Panc1 (cell line): ENCODE measurements around the gene LSM14A. TPM values are rescaled to one million over a fixed set of nuclear protein-coding genes. Genes with fewer than 3 reads are reported as not detected.

Experiments
- ATAC-seq: fragments of 200-7000 bp; cut with Tn5 transposase; 2 replicates; pipeline ENCODE4 v1.9.1; 2020; ENCODE audit warnings: mild to moderate bottlenecking, moderate library complexity
- BruUV-seq: library from RNA; stranded (reverse); fragments of 400-500 nt; replicated peaks from 2 replicates; lab custom pipeline; 2021; lab: Mats Ljungman, UMichigan
- CTCF ChIA-PET: fragments of 300-600 bp; sonication (Branson Sonifier 250); formaldehyde crosslinking; loops from one replicate; lab custom pipeline; 2022; ENCODE audit warnings: antibody characterized with exemption; lab: Charles Lee
- POLR2A ChIA-PET: fragments of 300-600 bp; sonication (Branson Sonifier 250); formaldehyde crosslinking; loops from one replicate; lab custom pipeline; 2022; ENCODE audit warnings: antibody characterized with exemption; lab: Charles Lee
- DNase-seq: peaks from one replicate; pipeline ENCODE4 v3.0.0-alpha.2; 2010; ENCODE audit warnings: low read depth, low spot score
- H3K27ac ChIP-seq: 2 replicates; pipeline ENCODE4 v1.5.1; 2011; ENCODE audit warnings: mild to moderate bottlenecking, low read length, inconsistent platforms
- H3K27me3 ChIP-seq: fragments of 200-500 bp; sonication (Bioruptor generic); 2 replicates; pipeline ENCODE4 v1.6.0; 2014; ENCODE audit warnings: low read length, inconsistent platforms; ENCODE audit not compliant: control insufficient read depth, insufficient read depth
- H3K36me3 ChIP-seq: fragments of 200-500 bp; sonication (Bioruptor generic); 2 replicates; pipeline ENCODE4 v1.5.1; 2014; ENCODE audit warnings: inconsistent platforms, mild to moderate bottlenecking, low read length, moderate library complexity; ENCODE audit not compliant: control insufficient read depth, insufficient read depth
- H3K4me1 ChIP-seq: 2 replicates; pipeline ENCODE4 v1.5.1; 2011; ENCODE audit warnings: inconsistent platforms, mild to moderate bottlenecking, low read length, moderate library complexity; ENCODE audit not compliant: control insufficient read depth, insufficient read depth
- H3K4me3 ChIP-seq, 2 experiments: 2 replicates each; pipeline ENCODE4 v1.5.1; 2011 to 2012; ENCODE audit warnings: low read depth in 2 of 2, low read length in 2 of 2, mild to moderate bottlenecking in 2 of 2, inconsistent platforms in 1 of 2, moderate library complexity in 1 of 2
- H3K9me3 ChIP-seq: fragments of 200-500 bp; sonication (Bioruptor generic); 2 replicates; pipeline ENCODE4 v1.5.1; 2014; ENCODE audit warnings: low read depth, mild to moderate bottlenecking, inconsistent platforms, low read length, moderate library complexity; ENCODE audit not compliant: control insufficient read depth, insufficient read depth
- POLR2AphosphoS5 ChIP-seq: IDR thresholded peaks from 2 replicates; pipeline ENCODE4 v1.6.1; 2012; ENCODE audit warnings: mild to moderate bottlenecking, low read depth, low read length, moderate library complexity
- SIN3A ChIP-seq: IDR thresholded peaks from 2 replicates; pipeline ENCODE4 v1.6.1; 2012; ENCODE audit warnings: low read depth, mild to moderate bottlenecking, low read length, moderate library complexity, borderline replicate concordance; ENCODE audit not compliant: insufficient read depth
- TCF7L2 ChIP-seq: IDR thresholded peaks from 2 replicates; pipeline ENCODE4 v1.6.1; 2011; ENCODE audit warnings: mild to moderate bottlenecking, low read depth, low read length, inconsistent platforms
- in situ Hi-C: cut with HindIII; loops from 2 replicates; pipeline ENCODE4 v1.10.0; 2016; ENCODE audit warnings: low sequenced_read_pairs, low pct_unique_long_range_greater_than_20kb
- intact Hi-C: fragments of 100-400 bp; cut with micrococcal nuclease; formaldehyde crosslinking; loops from one replicate; pipeline ENCODE4 v1.10.0; 2022; ENCODE audit not compliant: unreplicated experiment
- total RNA-seq: library from RNA; stranded (reverse); gene quantifications from one replicate; pipeline ENCODE4 v1.2.1, GENCODE V29; 2021; ENCODE audit not compliant: unreplicated experiment
- TF ChIP-seq, protein P1 (sequence below), 2 experiments: IDR thresholded peaks; 2 replicates each; pipeline ENCODE4 v1.6.1; 2011 to 2012; ENCODE audit warnings: low read depth in 2 of 2, control low read depth in 1 of 2, low read length in 1 of 2, mild to moderate bottlenecking in 1 of 2, moderate library complexity in 1 of 2; ENCODE audit not compliant: insufficient read depth in 1 of 2
- TF ChIP-seq, protein P2 (sequence below): fragments of 450-650 bp; IDR thresholded peaks from 2 replicates; pipeline ENCODE4 v1.5.1; 2017; ENCODE audit warnings: mild to moderate bottlenecking

Gene LSM14A
- total RNA-seq, 1 experiment from 2014 or later, result 152 TPM

DNA sequence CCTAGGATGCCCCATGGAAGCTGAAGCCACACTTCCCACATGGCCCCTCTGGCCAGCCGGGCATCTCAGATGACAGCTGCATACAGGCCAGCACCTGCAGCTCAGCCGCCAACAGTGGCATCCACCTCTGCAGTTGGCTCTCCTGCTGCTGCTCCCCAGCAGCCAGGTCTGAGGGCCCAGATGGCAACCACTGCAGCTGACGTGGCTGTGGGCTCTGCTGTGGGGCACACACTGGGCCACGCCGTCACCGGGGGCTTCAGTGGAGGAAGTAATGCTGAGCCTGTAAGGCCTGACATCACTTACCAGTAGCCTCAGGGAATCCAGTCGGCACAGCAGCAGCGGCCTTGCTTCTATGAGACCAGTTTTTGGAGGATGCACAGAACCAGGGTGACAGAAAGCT lies 45.3 kb upstream of the LSM14A start:
- POLR2A ChIA-PET, result no interaction called here
- ATAC-seq, result no peak
- BruUV-seq, result no TSS peak

DNA sequence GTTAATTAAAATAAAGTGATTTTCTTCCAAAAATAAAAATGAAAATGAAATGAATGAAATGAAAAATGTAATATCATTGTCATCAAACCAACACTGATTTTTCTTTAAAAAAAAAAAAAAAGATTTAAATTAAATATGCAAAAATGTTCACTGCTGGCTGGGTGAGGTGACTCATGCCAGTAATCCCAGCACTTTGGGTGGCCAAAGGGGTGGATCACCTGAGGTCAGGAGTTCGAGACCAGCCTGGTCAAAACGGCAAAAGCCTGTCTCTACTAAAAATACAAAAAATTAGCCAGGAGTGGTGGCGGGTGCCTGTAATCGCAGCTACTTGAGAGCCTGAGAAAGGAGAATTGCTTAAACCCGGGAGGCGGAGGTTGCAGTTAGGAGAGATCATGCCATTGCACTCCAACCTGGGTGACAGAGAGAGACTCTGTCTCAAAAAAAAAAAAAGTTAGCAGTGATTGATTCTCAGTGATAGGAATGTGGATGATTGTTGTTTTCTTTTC lies 44.6 kb upstream of the LSM14A start:
- no peaks in the 10 kb centered on the region for H3K36me3 ChIP-seq
- no peak overlapping the region for H3K27ac ChIP-seq
- ATAC-seq (no peak), DNase-seq (no peak)
- intact Hi-C loops, result no loop called here
- no peaks in the 10 kb centered on the region for H3K4me1 ChIP-seq
- in situ Hi-C loops, result no loop called here
- H3K4me3 ChIP-seq, result no peak overlapping the region
- H3K9me3 ChIP-seq, result no peaks in the 10 kb centered on the region
- no peaks in the 10 kb centered on the region; the same call in 1 of the 2 replicates for H3K27me3 ChIP-seq
- no TSS peak for BruUV-seq
- ChIA-PET POLR2A (interaction anchor here (0.7 kb wide), 1 partner anchor 135 kb away, joined by 8 read pairs; no protein-coding TSS in a partner anchor), CTCF (interaction anchor here (0.7 to 1.6 kb wide), 3 partner anchors 21 to 333 kb away, joined by 3 to 5 read pairs (median 4); no protein-coding TSS in a partner anchor)
- TF ChIP-seq TCF7L2, result no peak
- TF ChIP-seq, protein P1, sequence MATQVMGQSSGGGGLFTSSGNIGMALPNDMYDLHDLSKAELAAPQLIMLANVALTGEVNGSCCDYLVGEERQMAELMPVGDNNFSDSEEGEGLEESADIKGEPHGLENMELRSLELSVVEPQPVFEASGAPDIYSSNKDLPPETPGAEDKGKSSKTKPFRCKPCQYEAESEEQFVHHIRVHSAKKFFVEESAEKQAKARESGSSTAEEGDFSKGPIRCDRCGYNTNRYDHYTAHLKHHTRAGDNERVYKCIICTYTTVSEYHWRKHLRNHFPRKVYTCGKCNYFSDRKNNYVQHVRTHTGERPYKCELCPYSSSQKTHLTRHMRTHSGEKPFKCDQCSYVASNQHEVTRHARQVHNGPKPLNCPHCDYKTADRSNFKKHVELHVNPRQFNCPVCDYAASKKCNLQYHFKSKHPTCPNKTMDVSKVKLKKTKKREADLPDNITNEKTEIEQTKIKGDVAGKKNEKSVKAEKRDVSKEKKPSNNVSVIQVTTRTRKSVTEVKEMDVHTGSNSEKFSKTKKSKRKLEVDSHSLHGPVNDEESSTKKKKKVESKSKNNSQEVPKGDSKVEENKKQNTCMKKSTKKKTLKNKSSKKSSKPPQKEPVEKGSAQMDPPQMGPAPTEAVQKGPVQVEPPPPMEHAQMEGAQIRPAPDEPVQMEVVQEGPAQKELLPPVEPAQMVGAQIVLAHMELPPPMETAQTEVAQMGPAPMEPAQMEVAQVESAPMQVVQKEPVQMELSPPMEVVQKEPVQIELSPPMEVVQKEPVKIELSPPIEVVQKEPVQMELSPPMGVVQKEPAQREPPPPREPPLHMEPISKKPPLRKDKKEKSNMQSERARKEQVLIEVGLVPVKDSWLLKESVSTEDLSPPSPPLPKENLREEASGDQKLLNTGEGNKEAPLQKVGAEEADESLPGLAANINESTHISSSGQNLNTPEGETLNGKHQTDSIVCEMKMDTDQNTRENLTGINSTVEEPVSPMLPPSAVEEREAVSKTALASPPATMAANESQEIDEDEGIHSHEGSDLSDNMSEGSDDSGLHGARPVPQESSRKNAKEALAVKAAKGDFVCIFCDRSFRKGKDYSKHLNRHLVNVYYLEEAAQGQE (IDR thresholded peaks at IDR 0.05; ENCODE audit: insufficient read depth in 1 of 2, low read depth in 2 of 2, low read length in 1 of 2), result no peak
- TF ChIP-seq SIN3A, result no peak
- TF ChIP-seq, protein P2, sequence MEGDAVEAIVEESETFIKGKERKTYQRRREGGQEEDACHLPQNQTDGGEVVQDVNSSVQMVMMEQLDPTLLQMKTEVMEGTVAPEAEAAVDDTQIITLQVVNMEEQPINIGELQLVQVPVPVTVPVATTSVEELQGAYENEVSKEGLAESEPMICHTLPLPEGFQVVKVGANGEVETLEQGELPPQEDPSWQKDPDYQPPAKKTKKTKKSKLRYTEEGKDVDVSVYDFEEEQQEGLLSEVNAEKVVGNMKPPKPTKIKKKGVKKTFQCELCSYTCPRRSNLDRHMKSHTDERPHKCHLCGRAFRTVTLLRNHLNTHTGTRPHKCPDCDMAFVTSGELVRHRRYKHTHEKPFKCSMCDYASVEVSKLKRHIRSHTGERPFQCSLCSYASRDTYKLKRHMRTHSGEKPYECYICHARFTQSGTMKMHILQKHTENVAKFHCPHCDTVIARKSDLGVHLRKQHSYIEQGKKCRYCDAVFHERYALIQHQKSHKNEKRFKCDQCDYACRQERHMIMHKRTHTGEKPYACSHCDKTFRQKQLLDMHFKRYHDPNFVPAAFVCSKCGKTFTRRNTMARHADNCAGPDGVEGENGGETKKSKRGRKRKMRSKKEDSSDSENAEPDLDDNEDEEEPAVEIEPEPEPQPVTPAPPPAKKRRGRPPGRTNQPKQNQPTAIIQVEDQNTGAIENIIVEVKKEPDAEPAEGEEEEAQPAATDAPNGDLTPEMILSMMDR, result no peak

More for the DNA sequence above, 45.3 kb upstream of the LSM14A start:
- intact Hi-C loops (no loop called here), in situ Hi-C loops (no loop called here)
- Histone ChIP-seq H3K4me3 (no peak overlapping the region), H3K9me3 (no peaks in the 10 kb centered on the region), H3K36me3 (no peaks in the 10 kb centered on the region), H3K27ac (no peak overlapping the region), H3K4me1 (no peaks in the 10 kb centered on the region), H3K27me3 (no peaks in the 10 kb centered on the region; the same call in 1 of the 2 replicates)
- no peak for TF ChIP-seq SIN3A
- TF ChIP-seq POLR2AphosphoS5, result no peak
- TF ChIP-seq, protein P1 (IDR thresholded peaks at IDR 0.05; ENCODE audit: insufficient read depth in 1 of 2, low read depth in 2 of 2, low read length in 1 of 2), result no peak
- TF ChIP-seq TCF7L2, result no peak
- TF ChIP-seq, protein P2, result no peak
- no peak for DNase-seq
- CTCF ChIA-PET, result interaction anchor here (0.7 to 1.6 kb wide), 2 partner anchors 22 to 61 kb away, joined by 3 to 5 read pairs; no protein-coding TSS in a partner anchor
